HG02870 (cell line): ENCODE measurements around the gene TFF1.

Source experiments
- ATAC-seq: cut with Tn5 transposase; IDR thresholded peaks from one replicate; pipeline ENCODE4 v1.9.1; 2021; ENCODE audit warnings: mild to moderate bottlenecking, moderate library complexity; ENCODE audit not compliant: unreplicated experiment

TFF1 gene

GRCh38 chr21:42321231-42321630 is 45.1 kb downstream of the TFF1 start:
- no peak for ATAC-seq

GRCh38 chr21:42320791-42321190 is 45.5 kb downstream of the TFF1 start:
- no peak for ATAC-seq

- ATAC-seq: no peak
Measured at GRCh38 chr21:42319851-42320572, 46.3 kb downstream of the TFF1 start.

GRCh38 chr21:42319376-42319775 is 47.0 kb downstream of the TFF1 start:
- ATAC-seq: no peak

GRCh38 chr21:42317826-42318746 is 48.2 kb downstream of the TFF1 start:
- no peak for ATAC-seq

GRCh38 chr21:42317341-42317741 is 49.0 kb downstream of the TFF1 start:
- ATAC-seq: no peak

- ATAC-seq: no peak
Measured at GRCh38 chr21:42316891-42317290, 49.4 kb downstream of the TFF1 start.

GRCh38 chr21:42315296-42315891 is 50.9 kb downstream of the TFF1 start, which contains the start of gene TFF3:
Gene TFF3, minus strand, starts transcription at chr21:42315409. Its CDS starts 35 bp downstream, at chr21:42315374.
- no peak for ATAC-seq

- ATAC-seq: no peak
Measured at GRCh38 chr21:42314616-42315295, 51.6 kb downstream of the TFF1 start.

- no peak for ATAC-seq
Measured at GRCh38 chr21:42313501-42313969, 52.8 kb downstream of the TFF1 start.

- ATAC-seq: no peak
Measured at GRCh38 chr21:42312626-42313104, 53.7 kb downstream of the TFF1 start.
